ES-I3 (cell line): ENCODE results near the gene TRAPPC11.

Experiments used
- H3K36me3 ChIP-seq: 2 replicates; pipeline ENCODE4 v1.6.1; 2013; ENCODE audit warnings: mild to moderate bottlenecking, low read length, control low read depth, moderate library complexity; ENCODE audit not compliant: insufficient read depth
- H3K4me1 ChIP-seq: 2 replicates; pipeline ENCODE4 v1.6.1; 2013; ENCODE audit warnings: mild to moderate bottlenecking, control low read depth, low read length; ENCODE audit not compliant: insufficient read depth
- H3K9ac ChIP-seq: 2 replicates; pipeline ENCODE4 v1.6.1; 2013; ENCODE audit warnings: low read depth, mild to moderate bottlenecking, low read length, moderate library complexity
- H3K9me3 ChIP-seq: 2 replicates; pipeline ENCODE4 v1.6.1; 2013; ENCODE audit warnings: mild to moderate bottlenecking, low read length, moderate library complexity; ENCODE audit not compliant: control insufficient read depth, insufficient read depth

TRAPPC11 gene

GRCh38 chr4:183746305-183747229, 87.5 kb downstream of the TRAPPC11 start:
- H3K9ac ChIP-seq: no peak overlapping the region
- H3K9me3 ChIP-seq: no peaks in the 10 kb centered on the region; the same call in 1 of the 2 replicates
- no peaks in the 10 kb centered on the region for H3K4me1 ChIP-seq
- no peaks in the 10 kb centered on the region for H3K36me3 ChIP-seq

DNA sequence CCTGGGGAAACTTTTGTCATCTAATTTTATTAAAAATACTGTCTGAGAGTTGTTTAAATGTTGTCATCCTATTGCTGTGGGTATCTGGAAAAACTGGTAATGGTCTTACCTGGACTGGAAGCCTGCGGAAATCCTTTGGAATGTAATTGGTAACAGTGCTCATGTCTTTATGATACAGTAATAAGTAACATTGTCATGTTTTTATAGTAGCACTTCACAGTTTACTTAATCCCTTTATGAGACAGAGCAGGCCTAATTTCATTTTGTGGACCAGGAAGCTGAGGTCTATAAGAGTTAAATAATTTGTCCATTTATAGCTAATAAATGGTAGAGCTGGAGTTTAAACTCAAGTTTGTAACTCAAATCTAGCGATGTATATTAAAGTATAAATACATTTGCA, 88.3 kb downstream of the TRAPPC11 start:
- H3K4me1 ChIP-seq: no peaks in the 10 kb centered on the region
- H3K9me3 ChIP-seq: no peaks in the 10 kb centered on the region; the same call in 1 of the 2 replicates
- no peaks in the 10 kb centered on the region for H3K36me3 ChIP-seq
- H3K9ac ChIP-seq: no peak overlapping the region

- H3K9ac ChIP-seq: no peak overlapping the region
- no peaks in the 10 kb centered on the region; the same call in 1 of the 2 replicates for H3K9me3 ChIP-seq
- H3K4me1 ChIP-seq: no peaks in the 10 kb centered on the region
- H3K36me3 ChIP-seq: no peaks in the 10 kb centered on the region
These were observed 89.0 kb downstream of the TRAPPC11 start for GRCh38 chr4:183747931-183748670.

GRCh38 chr4:183751106-183751505, 92.0 kb downstream of the TRAPPC11 start:
- Histone ChIP-seq H3K9me3 (no peaks in the 10 kb centered on the region; the same call in 1 of the 2 replicates), H3K36me3 (no peaks in the 10 kb centered on the region), H3K9ac (no peak overlapping the region), H3K4me1 (no peaks in the 10 kb centered on the region)

DNA sequence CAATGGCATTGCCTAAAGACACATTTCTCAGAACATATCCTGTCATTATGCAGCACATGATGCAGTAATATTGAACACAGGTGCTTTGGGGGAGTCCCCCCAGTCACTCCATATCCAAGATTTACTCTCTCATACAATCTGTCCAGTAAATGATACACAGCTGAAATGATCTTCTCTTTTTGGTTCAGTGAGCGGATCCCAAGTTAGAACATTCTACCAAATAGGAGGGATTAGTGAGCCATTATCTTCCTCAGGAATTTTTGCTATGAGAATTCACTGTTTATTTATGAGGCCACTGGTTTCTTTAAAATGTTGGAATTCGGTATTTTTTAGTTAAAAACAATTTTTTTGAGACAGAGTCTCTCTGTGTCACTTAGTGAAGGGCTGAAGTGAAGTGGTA, 96.5 kb downstream of the TRAPPC11 start:
- H3K4me1 ChIP-seq: no peaks in the 10 kb centered on the region
- H3K9ac ChIP-seq: no peak overlapping the region
- H3K36me3 ChIP-seq: no peaks in the 10 kb centered on the region
- no peaks in the 10 kb centered on the region for H3K9me3 ChIP-seq

- Histone ChIP-seq H3K36me3 (no peaks in the 10 kb centered on the region), H3K9ac (no peak overlapping the region), H3K4me1 (no peaks in the 10 kb centered on the region)
These were observed 98.0 kb downstream of the TRAPPC11 start for GRCh38 chr4:183757060-183757459.

GRCh38 chr4:183758061-183758757, 99.1 kb downstream of the TRAPPC11 start:
- Histone ChIP-seq H3K9ac (peak overlapping the region; percentile 46; the same call in 1 of the 2 replicates), H3K36me3 (no peaks in the 10 kb centered on the region), H3K4me1 (no peaks in the 10 kb centered on the region), H3K9me3 (no peaks in the 10 kb centered on the region)

More at GRCh38 chr4:183757060-183757459, 98.0 kb downstream of the TRAPPC11 start:
- no peaks in the 10 kb centered on the region for H3K9me3 ChIP-seq

DNA sequence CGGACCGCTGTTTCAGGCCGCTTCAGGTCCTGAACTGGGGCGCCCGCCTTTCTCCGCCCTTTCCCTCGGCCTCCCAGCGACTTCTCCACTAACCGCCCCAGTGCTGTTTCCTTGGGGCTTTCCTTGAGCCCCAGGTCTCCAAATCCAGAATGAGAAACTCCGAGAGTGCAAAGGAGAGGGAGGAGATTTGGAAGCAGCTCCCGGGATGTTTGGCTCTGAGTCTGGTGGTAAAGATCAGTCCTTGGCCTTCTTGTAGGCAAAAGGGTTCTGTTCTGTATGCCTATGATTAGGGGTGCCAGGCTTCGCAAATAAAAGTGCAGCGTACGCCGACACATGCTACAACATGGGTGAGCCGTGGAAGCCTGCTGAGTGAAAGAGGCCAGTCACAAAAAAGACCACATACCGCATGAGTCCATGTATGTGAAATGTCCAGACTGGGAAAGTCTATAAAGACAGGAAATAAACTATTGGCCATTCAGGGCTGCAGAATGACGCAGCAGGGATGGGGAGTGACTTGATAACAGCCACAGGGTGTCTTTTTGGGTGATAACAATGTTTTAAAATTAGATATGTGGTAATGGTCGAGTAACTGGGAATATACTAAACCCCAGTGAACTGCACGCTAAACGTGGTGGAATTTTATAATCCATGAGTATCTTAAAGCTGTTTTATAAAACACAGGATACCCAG, 99.8 kb downstream of the TRAPPC11 start:
- Histone ChIP-seq H3K4me1 (no peaks in the 10 kb centered on the region), H3K9me3 (no peaks in the 10 kb centered on the region), H3K36me3 (no peaks in the 10 kb centered on the region), H3K9ac (peak overlapping the region; percentile 46; the same call in 1 of the 2 replicates)

- no peaks in the 10 kb centered on the region for H3K4me1 ChIP-seq
- no peaks in the 10 kb centered on the region for H3K36me3 ChIP-seq
- H3K9ac ChIP-seq: no peak overlapping the region
- no peaks in the 10 kb centered on the region for H3K9me3 ChIP-seq
These were observed 101.2 kb downstream of the TRAPPC11 start for GRCh38 chr4:183760326-183760725.
